Measurements from ENCODE around the gene KAT6B. TPM values are rescaled to one million over a fixed set of nuclear protein-coding genes. Genes with fewer than 3 reads are reported as not detected.
"Not testable (repeated sequence)": the region's sequence is repeated elsewhere in the genome, so short reads cannot be mapped to it uniquely, and the experiment has no call there.

Gene KAT6B
- 41.6 TPM for polyA plus RNA-seq (2013)

GRCh38 chr10:74826142-74827044 lies at the start of gene KAT6B:
Gene KAT6B (plus strand): TSS chr10:74826600. CDS start chr10:74842858, 16,258 bp downstream.
- POLR2A ChIA-PET: interaction anchor here (1.2 kb wide), 1 partner anchor 27 kb away, joined by 8 read pairs; no protein-coding TSS in a partner anchor
- peaks cover 2 to 4% (median 3%) of the 10 kb centered on the region in 4 experiments for H3K36me3 ChIP-seq (ENCODE audit: control insufficient read depth in 4 of 4, insufficient read depth in 4 of 4, low read length in 3 of 4)
- CTCF ChIA-PET: interaction anchor here (0.7 to 1.4 kb wide), 3 partner anchors 11 to 77 kb away, joined by 3 to 4 read pairs (median 3); no protein-coding TSS in a partner anchor
- H3K9me3 ChIP-seq (ENCODE audit: control extremely low read depth in 1 of 5, control insufficient read depth in 4 of 5, insufficient read depth in 2 of 5, low read depth in 1 of 5, low read length in 4 of 5): no peaks in the 10 kb centered on the region
- H3K27ac ChIP-seq (ENCODE audit: insufficient read depth in 1 of 2, low read depth in 1 of 2, low read length in 2 of 2, poor library complexity in 1 of 2, severe bottlenecking in 2 of 2): peak within 1 kb of the TSS; percentile 83 to 94
- peak; percentile 100 for DNase-seq
- H3K27me3 ChIP-seq (replicated peaks in 2 of 5; ENCODE audit: control insufficient read depth in 4 of 5, insufficient read depth in 5 of 5, low read length in 4 of 5): no peaks in the 10 kb centered on the region
- H3K4me3 ChIP-seq (ENCODE audit: control insufficient read depth in 1 of 7, extremely low read depth in 1 of 7, insufficient read depth in 4 of 7, low read depth in 2 of 7, low read length in 6 of 7): peak within 1 kb of the TSS; percentile 76 to 95 (median 82)
- peaks cover 24 to 53% (median 42%) of the 10 kb centered on the region in 4 experiments for H3K4me1 ChIP-seq (ENCODE audit: control extremely low read depth in 1 of 4, control insufficient read depth in 4 of 4, insufficient read depth in 4 of 4, low read length in 3 of 4)
- WGBS (ENCODE audit: insufficient coverage): 0% methylated on average over 42 of the region's 67 CpGs

GRCh38 chr10:74778436-74779094 lies 47.8 kb upstream of the KAT6B start:
- Histone ChIP-seq H3K27me3 (replicated peaks in 2 of 5; ENCODE audit: control insufficient read depth in 4 of 5, insufficient read depth in 5 of 5, low read length in 4 of 5) (no peaks in the 10 kb centered on the region), H3K4me3 (ENCODE audit: control insufficient read depth in 1 of 7, extremely low read depth in 1 of 7, insufficient read depth in 4 of 7, low read depth in 2 of 7, low read length in 6 of 7) (no peak overlapping the region), H3K4me1 (ENCODE audit: control extremely low read depth in 1 of 4, control insufficient read depth in 4 of 4, insufficient read depth in 4 of 4, low read length in 3 of 4) (no peaks in the 10 kb centered on the region), H3K27ac (ENCODE audit: insufficient read depth in 1 of 2, low read depth in 1 of 2, low read length in 2 of 2, poor library complexity in 1 of 2, severe bottlenecking in 2 of 2) (no peak overlapping the region), H3K36me3 (ENCODE audit: control insufficient read depth in 4 of 4, insufficient read depth in 4 of 4, low read length in 3 of 4) (no peaks in the 10 kb centered on the region), H3K9me3 (ENCODE audit: control extremely low read depth in 1 of 5, control insufficient read depth in 4 of 5, insufficient read depth in 2 of 5, low read depth in 1 of 5, low read length in 4 of 5) (peaks cover 0 to 25% (median 4%) of the 10 kb centered on the region in 5 experiments)
- ChIA-PET CTCF (interaction anchor here (0.8 kb wide), 1 partner anchor 9 kb away, joined by 4 read pairs; no protein-coding TSS in a partner anchor), POLR2A (interaction anchor here (1.0 kb wide), 1 partner anchor 124 kb away, joined by 3 read pairs; no protein-coding TSS in a partner anchor)
- peak in 1 of 3 donors; percentile 31 for DNase-seq
- 98% methylated on average over 10 of the region's 12 CpGs for whole genome bisulfite sequencing (ENCODE audit: insufficient coverage)

GRCh38 chr10:74781870-74782269 lies 44.5 kb upstream of the KAT6B start:
- H3K4me1 ChIP-seq (ENCODE audit: control extremely low read depth in 1 of 4, control insufficient read depth in 4 of 4, insufficient read depth in 4 of 4, low read length in 3 of 4); H3K27me3 ChIP-seq (replicated peaks in 2 of 5; ENCODE audit: control insufficient read depth in 4 of 5, insufficient read depth in 5 of 5, low read length in 4 of 5); H3K36me3 ChIP-seq (ENCODE audit: control insufficient read depth in 4 of 4, insufficient read depth in 4 of 4, low read length in 3 of 4); H3K27ac ChIP-seq (ENCODE audit: insufficient read depth in 1 of 2, low read depth in 1 of 2, low read length in 2 of 2, poor library complexity in 1 of 2, severe bottlenecking in 2 of 2); H3K4me3 ChIP-seq (ENCODE audit: control insufficient read depth in 1 of 7, extremely low read depth in 1 of 7, insufficient read depth in 4 of 7, low read depth in 2 of 7, low read length in 6 of 7); CTCF ChIA-PET; DNase-seq; H3K9me3 ChIP-seq (ENCODE audit: control extremely low read depth in 1 of 5, control insufficient read depth in 4 of 5, insufficient read depth in 2 of 5, low read depth in 1 of 5, low read length in 4 of 5): not testable (repeated sequence)
- WGBS (ENCODE audit: insufficient coverage): 92% methylated on average over 4 of the region's 4 CpGs
- POLR2A ChIA-PET: interaction anchor here (0.7 kb wide), 1 partner anchor 1917 kb away, joined by 3 read pairs; no protein-coding TSS in a partner anchor

- POLR2A ChIA-PET: no interaction called here
Observed at GRCh38 chr10:74784462-74784861, 41.9 kb upstream of the KAT6B start.

GRCh38 chr10:74786126-74786525 lies 40.3 kb upstream of the KAT6B start:
- Histone ChIP-seq H3K27me3 (replicated peaks in 2 of 5; ENCODE audit: control insufficient read depth in 4 of 5, insufficient read depth in 5 of 5, low read length in 4 of 5) (no peaks in the 10 kb centered on the region), H3K9me3 (ENCODE audit: control extremely low read depth in 1 of 5, control insufficient read depth in 4 of 5, insufficient read depth in 2 of 5, low read depth in 1 of 5, low read length in 4 of 5) (no peaks in the 10 kb centered on the region), H3K4me1 (ENCODE audit: control extremely low read depth in 1 of 4, control insufficient read depth in 4 of 4, insufficient read depth in 4 of 4, low read length in 3 of 4) (peaks cover 0 to 4% (median 0%) of the 10 kb centered on the region in 4 experiments), H3K27ac (ENCODE audit: insufficient read depth in 1 of 2, low read depth in 1 of 2, low read length in 2 of 2, poor library complexity in 1 of 2, severe bottlenecking in 2 of 2) (no peak overlapping the region), H3K4me3 (ENCODE audit: control insufficient read depth in 1 of 7, extremely low read depth in 1 of 7, insufficient read depth in 4 of 7, low read depth in 2 of 7, low read length in 6 of 7) (no peak overlapping the region), H3K36me3 (ENCODE audit: control insufficient read depth in 4 of 4, insufficient read depth in 4 of 4, low read length in 3 of 4) (no peaks in the 10 kb centered on the region)
- DNase-seq: no peak
- CTCF ChIA-PET: no interaction called here
- WGBS (ENCODE audit: insufficient coverage): 100% methylated on average over 2 of the region's 4 CpGs
- POLR2A ChIA-PET: no interaction called here

More at GRCh38 chr10:74784462-74784861, 41.9 kb upstream of the KAT6B start:
- no peaks in the 10 kb centered on the region for H3K9me3 ChIP-seq (ENCODE audit: control extremely low read depth in 1 of 5, control insufficient read depth in 4 of 5, insufficient read depth in 2 of 5, low read depth in 1 of 5, low read length in 4 of 5)
- H3K27me3 ChIP-seq (replicated peaks in 2 of 5; ENCODE audit: control insufficient read depth in 4 of 5, insufficient read depth in 5 of 5, low read length in 4 of 5): no peaks in the 10 kb centered on the region
- H3K4me3 ChIP-seq (ENCODE audit: control insufficient read depth in 1 of 7, extremely low read depth in 1 of 7, insufficient read depth in 4 of 7, low read depth in 2 of 7, low read length in 6 of 7): no peak overlapping the region
- H3K4me1 ChIP-seq (ENCODE audit: control extremely low read depth in 1 of 4, control insufficient read depth in 4 of 4, insufficient read depth in 4 of 4, low read length in 3 of 4): peaks cover 0 to 4% (median 0%) of the 10 kb centered on the region in 4 experiments
- no peaks in the 10 kb centered on the region for H3K36me3 ChIP-seq (ENCODE audit: control insufficient read depth in 4 of 4, insufficient read depth in 4 of 4, low read length in 3 of 4)
- WGBS (ENCODE audit: insufficient coverage): no CpG with 5 or more reads among the region's 1 CpG
- CTCF ChIA-PET: interaction anchor here (0.6 kb wide), 1 partner anchor 285 kb away, joined by 4 read pairs; no protein-coding TSS in a partner anchor
- H3K27ac ChIP-seq (ENCODE audit: insufficient read depth in 1 of 2, low read depth in 1 of 2, low read length in 2 of 2, poor library complexity in 1 of 2, severe bottlenecking in 2 of 2): no peak overlapping the region
- no peak for DNase-seq

GRCh38 chr10:74787457-74787856 lies 38.9 kb upstream of the KAT6B start:
- Histone ChIP-seq H3K9me3 (ENCODE audit: control extremely low read depth in 1 of 5, control insufficient read depth in 4 of 5, insufficient read depth in 2 of 5, low read depth in 1 of 5, low read length in 4 of 5) (no peaks in the 10 kb centered on the region), H3K36me3 (ENCODE audit: control insufficient read depth in 4 of 4, insufficient read depth in 4 of 4, low read length in 3 of 4) (no peaks in the 10 kb centered on the region), H3K4me1 (ENCODE audit: control extremely low read depth in 1 of 4, control insufficient read depth in 4 of 4, insufficient read depth in 4 of 4, low read length in 3 of 4) (peaks cover 0 to 4% (median 0%) of the 10 kb centered on the region in 4 experiments), H3K4me3 (ENCODE audit: control insufficient read depth in 1 of 7, extremely low read depth in 1 of 7, insufficient read depth in 4 of 7, low read depth in 2 of 7, low read length in 6 of 7) (no peak overlapping the region), H3K27ac (ENCODE audit: insufficient read depth in 1 of 2, low read depth in 1 of 2, low read length in 2 of 2, poor library complexity in 1 of 2, severe bottlenecking in 2 of 2) (no peak overlapping the region), H3K27me3 (replicated peaks in 2 of 5; ENCODE audit: control insufficient read depth in 4 of 5, insufficient read depth in 5 of 5, low read length in 4 of 5) (no peaks in the 10 kb centered on the region)
- ChIA-PET POLR2A (no interaction called here), CTCF (no interaction called here)
- 49% methylated on average over 5 of the region's 5 CpGs for WGBS (ENCODE audit: insufficient coverage)
- no peak for DNase-seq

Measured in common myeloid progenitor, CD34-positive (primary cell).